Measurements from ENCODE around the gene FKBP1B. TPM values are rescaled to one million over a fixed set of nuclear protein-coding genes. Genes with fewer than 3 reads are reported as not detected.

FKBP1B gene
- total RNA-seq, 1 donor from 2014 or later = 2.1 TPM

DNA sequence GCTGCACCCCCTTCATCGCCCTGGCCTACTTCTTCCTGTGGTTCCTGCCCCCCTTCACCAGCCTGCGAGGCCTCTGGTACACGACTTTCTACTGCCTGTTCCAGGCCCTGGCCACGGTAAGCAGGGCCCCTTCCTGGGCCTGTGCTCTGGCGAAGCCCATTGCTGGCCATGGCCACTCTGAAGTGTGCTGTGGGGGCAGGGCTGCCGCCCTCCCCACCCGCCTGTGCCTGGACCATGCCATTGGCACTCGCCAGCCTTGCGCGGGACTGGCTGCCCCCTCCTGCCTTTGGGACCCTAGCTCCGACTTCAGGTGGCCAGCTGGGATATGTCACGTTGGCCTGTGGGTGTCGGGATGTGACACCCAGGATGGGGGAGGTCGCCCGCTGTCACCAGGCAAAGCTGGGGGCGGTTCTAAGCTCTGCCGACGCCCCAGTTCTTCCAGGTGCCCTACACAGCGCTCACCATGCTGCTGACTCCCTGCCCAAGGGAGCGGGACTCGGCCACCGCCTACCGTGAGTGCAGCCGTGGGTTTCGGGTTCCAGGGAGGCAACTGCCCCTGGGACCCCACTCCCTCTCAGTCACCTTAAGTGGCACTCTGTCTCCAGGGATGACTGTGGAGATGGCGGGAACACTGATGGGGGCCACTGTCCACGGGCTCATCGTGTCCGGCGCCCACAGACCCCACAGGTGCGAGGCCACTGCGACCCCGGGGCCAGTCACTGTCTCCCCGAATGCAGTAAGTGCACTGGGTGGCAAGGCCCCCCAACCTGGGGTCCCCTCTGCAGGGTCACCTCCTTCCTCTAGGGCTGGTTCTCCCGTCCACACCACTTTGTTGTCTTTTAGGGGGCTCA lies 32.5 kb upstream of the FKBP1B start:
- no peak for DNase-seq (ENCODE audit: low spot score)
- Mint-ChIP-seq H3K4me3 (ENCODE audit: low read depth) (no peak overlapping the region), H3K27me3 (ENCODE audit: low read depth) (peaks cover 13% of the 10 kb centered on the region), H3K4me1 (ENCODE audit: low read depth) (no peaks in the 10 kb centered on the region), H3K9me3 (no peaks in the 10 kb centered on the region), H3K27ac (no peak overlapping the region), H3K36me3 (ENCODE audit: low read depth) (no peaks in the 10 kb centered on the region)
- intact Hi-C loops (cut with micrococcal nuclease) = no loop called here

DNA sequence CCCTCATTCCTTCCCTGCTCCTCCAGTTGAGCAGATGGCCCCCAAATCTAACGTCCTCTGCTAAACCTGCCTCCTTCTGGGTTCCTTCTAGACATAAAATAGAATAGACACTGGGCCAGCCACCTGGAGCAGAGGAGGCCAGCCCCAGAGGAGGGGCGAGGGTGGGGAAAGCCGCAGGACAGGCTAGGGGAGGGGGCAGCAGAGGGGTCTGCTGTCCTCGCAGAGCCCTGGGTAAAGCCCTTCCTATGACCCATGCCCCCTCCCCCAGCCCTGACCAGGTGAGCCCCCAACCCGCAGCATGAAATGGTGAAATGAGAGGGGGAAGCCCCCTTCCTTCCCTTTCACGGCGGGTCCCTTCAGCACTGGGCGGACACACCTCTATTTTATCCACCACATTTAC lies 31.8 kb upstream of the FKBP1B start:
- Mint-ChIP-seq H3K4me3 (ENCODE audit: low read depth) (no peak overlapping the region), H3K27me3 (ENCODE audit: low read depth) (peaks cover 7% of the 10 kb centered on the region), H3K27ac (no peak overlapping the region), H3K9me3 (no peaks in the 10 kb centered on the region), H3K4me1 (ENCODE audit: low read depth) (no peaks in the 10 kb centered on the region), H3K36me3 (ENCODE audit: low read depth) (no peaks in the 10 kb centered on the region)
- intact Hi-C loops (cut with micrococcal nuclease) = no loop called here
- DNase-seq (ENCODE audit: low spot score) = no peak

GRCh38 chr2:24018241-24018640 lies 31.3 kb upstream of the FKBP1B start:
- no peak for DNase-seq (ENCODE audit: low spot score)
- no peak overlapping the region for H3K4me3 Mint-ChIP-seq (ENCODE audit: low read depth)
- H3K9me3 Mint-ChIP-seq = no peaks in the 10 kb centered on the region
- no peaks in the 10 kb centered on the region for H3K36me3 Mint-ChIP-seq (ENCODE audit: low read depth)
- no peaks in the 10 kb centered on the region for H3K4me1 Mint-ChIP-seq (ENCODE audit: low read depth)
- intact Hi-C loops (cut with micrococcal nuclease) = no loop called here
- H3K27ac Mint-ChIP-seq = no peak overlapping the region
- peaks cover 4% of the 10 kb centered on the region for H3K27me3 Mint-ChIP-seq (ENCODE audit: low read depth)

- intact Hi-C loops (cut with micrococcal nuclease) = no loop called here
- H3K36me3 Mint-ChIP-seq (ENCODE audit: low read depth) = no peaks in the 10 kb centered on the region
- H3K4me1 Mint-ChIP-seq (ENCODE audit: low read depth) = no peaks in the 10 kb centered on the region
- H3K9me3 Mint-ChIP-seq = no peaks in the 10 kb centered on the region
- H3K27ac Mint-ChIP-seq = no peak overlapping the region
- no peak for DNase-seq (ENCODE audit: low spot score)
- H3K27me3 Mint-ChIP-seq (ENCODE audit: low read depth) = no peaks in the 10 kb centered on the region
- H3K4me3 Mint-ChIP-seq (ENCODE audit: low read depth) = no peak overlapping the region
Measured at GRCh38 chr2:24019729-24020128, 29.8 kb upstream of the FKBP1B start.

GRCh38 chr2:24020244-24020643 lies 29.3 kb upstream of the FKBP1B start:
- H3K4me3 Mint-ChIP-seq (ENCODE audit: low read depth) = no peak overlapping the region
- intact Hi-C loops (cut with micrococcal nuclease) = no loop called here

GRCh38 chr2:24021122-24021998 lies 28.2 kb upstream of the FKBP1B start:
- no peaks in the 10 kb centered on the region for H3K27me3 Mint-ChIP-seq (ENCODE audit: low read depth)
- H3K4me1 Mint-ChIP-seq (ENCODE audit: low read depth) = no peaks in the 10 kb centered on the region
- no peak overlapping the region for H3K4me3 Mint-ChIP-seq (ENCODE audit: low read depth)
- H3K9me3 Mint-ChIP-seq = no peaks in the 10 kb centered on the region
- no peak overlapping the region for H3K27ac Mint-ChIP-seq
- intact Hi-C loops (cut with micrococcal nuclease) = no loop called here
- no peak for DNase-seq (ENCODE audit: low spot score)
- H3K36me3 Mint-ChIP-seq (ENCODE audit: low read depth) = no peaks in the 10 kb centered on the region

More at GRCh38 chr2:24020244-24020643, 29.3 kb upstream of the FKBP1B start:
- Mint-ChIP-seq H3K27ac (no peak overlapping the region), H3K9me3 (no peaks in the 10 kb centered on the region), H3K36me3 (ENCODE audit: low read depth) (no peaks in the 10 kb centered on the region), H3K27me3 (ENCODE audit: low read depth) (no peaks in the 10 kb centered on the region), H3K4me1 (ENCODE audit: low read depth) (no peaks in the 10 kb centered on the region)
- no peak for DNase-seq (ENCODE audit: low spot score)

DNA sequence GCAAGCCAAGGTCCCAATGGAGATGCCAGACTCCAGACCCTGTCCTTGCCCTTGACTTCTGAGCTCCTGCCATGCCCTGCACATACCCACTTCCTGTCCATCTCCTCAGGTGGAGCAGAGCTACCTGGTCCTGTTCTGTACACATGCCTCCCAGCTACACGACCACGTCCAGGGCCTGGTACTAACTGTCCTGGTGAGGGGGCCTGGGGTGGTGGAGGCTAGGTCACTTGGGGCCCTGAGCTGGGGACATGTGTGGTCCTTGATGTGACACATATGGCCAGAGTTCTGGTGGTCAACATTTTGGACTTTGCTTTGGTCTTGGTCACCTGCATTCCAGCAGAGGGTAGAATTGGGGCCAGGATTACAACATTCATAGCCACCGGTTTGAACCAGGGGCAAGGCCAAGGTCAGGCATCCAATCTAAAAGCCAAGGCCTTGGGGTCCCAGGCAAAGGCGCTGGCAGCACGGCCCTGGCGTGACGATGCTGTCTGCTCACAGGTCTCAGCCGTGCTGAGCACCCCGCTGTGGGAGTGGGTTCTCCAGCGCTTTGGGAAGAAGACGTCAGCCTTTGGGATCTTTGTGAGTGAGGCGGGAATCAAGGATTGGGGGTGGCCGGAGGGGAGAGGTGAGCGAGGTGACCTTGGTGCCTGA lies 27.1 kb upstream of the FKBP1B start:
- intact Hi-C loops (cut with micrococcal nuclease) = no loop called here
- Mint-ChIP-seq H3K9me3 (no peaks in the 10 kb centered on the region), H3K4me1 (ENCODE audit: low read depth) (no peaks in the 10 kb centered on the region), H3K36me3 (ENCODE audit: low read depth) (peaks cover 2% of the 10 kb centered on the region), H3K27me3 (ENCODE audit: low read depth) (no peaks in the 10 kb centered on the region), H3K27ac (no peak overlapping the region), H3K4me3 (ENCODE audit: low read depth) (no peak overlapping the region)
- DNase-seq (ENCODE audit: low spot score) = no peak

- peaks cover 3% of the 10 kb centered on the region for H3K36me3 Mint-ChIP-seq (ENCODE audit: low read depth)
- H3K4me1 Mint-ChIP-seq (ENCODE audit: low read depth) = no peaks in the 10 kb centered on the region
- intact Hi-C loops (cut with micrococcal nuclease) = no loop called here
- no peak overlapping the region for H3K27ac Mint-ChIP-seq
- no peaks in the 10 kb centered on the region for H3K27me3 Mint-ChIP-seq (ENCODE audit: low read depth)
- H3K4me3 Mint-ChIP-seq (ENCODE audit: low read depth) = no peak overlapping the region
- DNase-seq (ENCODE audit: low spot score) = no peak
- no peaks in the 10 kb centered on the region for H3K9me3 Mint-ChIP-seq
Measured at GRCh38 chr2:24022975-24023575, 26.5 kb upstream of the FKBP1B start.

GRCh38 chr2:24024018-24024417 lies 25.5 kb upstream of the FKBP1B start:
- Mint-ChIP-seq H3K36me3 (ENCODE audit: low read depth) (peaks cover 9% of the 10 kb centered on the region), H3K27ac (no peak overlapping the region)

GRCh38 chr2:24024996-24025663 lies 24.4 kb upstream of the FKBP1B start:
- no peak for DNase-seq (ENCODE audit: low spot score)
- H3K4me3 Mint-ChIP-seq (ENCODE audit: low read depth) = no peak overlapping the region
- intact Hi-C loops (cut with micrococcal nuclease) = no loop called here
- H3K4me1 Mint-ChIP-seq (ENCODE audit: low read depth) = no peaks in the 10 kb centered on the region
- H3K27ac Mint-ChIP-seq = no peak overlapping the region
- no peaks in the 10 kb centered on the region for H3K27me3 Mint-ChIP-seq (ENCODE audit: low read depth)
- H3K36me3 Mint-ChIP-seq (ENCODE audit: low read depth) = peaks cover 20% of the 10 kb centered on the region
- no peaks in the 10 kb centered on the region for H3K9me3 Mint-ChIP-seq

More at GRCh38 chr2:24024018-24024417, 25.5 kb upstream of the FKBP1B start:
- Mint-ChIP-seq H3K27me3 (ENCODE audit: low read depth) (no peaks in the 10 kb centered on the region), H3K4me1 (ENCODE audit: low read depth) (no peaks in the 10 kb centered on the region), H3K9me3 (no peaks in the 10 kb centered on the region), H3K4me3 (ENCODE audit: low read depth) (no peak overlapping the region)
- DNase-seq (ENCODE audit: low spot score) = no peak
- intact Hi-C loops (cut with micrococcal nuclease) = no loop called here

DNA sequence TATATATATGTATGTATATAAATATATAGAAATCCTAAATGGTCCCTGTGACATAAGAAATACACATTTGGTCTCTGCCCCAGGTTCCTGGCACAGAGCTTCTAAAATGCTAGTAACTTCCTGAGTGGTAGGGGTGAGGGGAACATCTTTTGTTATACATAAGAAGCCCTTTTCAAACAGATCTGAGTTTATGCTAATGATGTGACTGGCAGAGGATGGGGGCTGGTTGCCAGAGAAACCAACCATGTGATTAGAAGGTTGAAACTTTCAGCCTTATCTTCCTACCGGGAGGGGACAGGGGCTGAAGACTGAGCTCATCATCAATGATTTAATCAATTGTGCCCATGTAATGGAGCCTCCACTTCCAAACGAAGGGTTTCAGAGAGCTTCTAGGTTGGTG lies 23.3 kb upstream of the FKBP1B start:
- peaks cover 2% of the 10 kb centered on the region for H3K4me1 Mint-ChIP-seq (ENCODE audit: low read depth)

More for the DNA sequence above, 23.3 kb upstream of the FKBP1B start:
- H3K4me3 Mint-ChIP-seq (ENCODE audit: low read depth) = no peak overlapping the region
- H3K27me3 Mint-ChIP-seq (ENCODE audit: low read depth) = no peaks in the 10 kb centered on the region
- intact Hi-C loops (cut with micrococcal nuclease) = no loop called here
- H3K27ac Mint-ChIP-seq = no peak overlapping the region
- H3K9me3 Mint-ChIP-seq = no peaks in the 10 kb centered on the region
- no peak for DNase-seq (ENCODE audit: low spot score)
- H3K36me3 Mint-ChIP-seq (ENCODE audit: low read depth) = peaks cover 24% of the 10 kb centered on the region
